ENCODE data around the gene SRSF3.
"Not testable (repeated sequence)": the region's sequence is repeated elsewhere in the genome, so short reads cannot be mapped to it uniquely, and the experiment has no call there.

The SRSF3 gene

DNA sequence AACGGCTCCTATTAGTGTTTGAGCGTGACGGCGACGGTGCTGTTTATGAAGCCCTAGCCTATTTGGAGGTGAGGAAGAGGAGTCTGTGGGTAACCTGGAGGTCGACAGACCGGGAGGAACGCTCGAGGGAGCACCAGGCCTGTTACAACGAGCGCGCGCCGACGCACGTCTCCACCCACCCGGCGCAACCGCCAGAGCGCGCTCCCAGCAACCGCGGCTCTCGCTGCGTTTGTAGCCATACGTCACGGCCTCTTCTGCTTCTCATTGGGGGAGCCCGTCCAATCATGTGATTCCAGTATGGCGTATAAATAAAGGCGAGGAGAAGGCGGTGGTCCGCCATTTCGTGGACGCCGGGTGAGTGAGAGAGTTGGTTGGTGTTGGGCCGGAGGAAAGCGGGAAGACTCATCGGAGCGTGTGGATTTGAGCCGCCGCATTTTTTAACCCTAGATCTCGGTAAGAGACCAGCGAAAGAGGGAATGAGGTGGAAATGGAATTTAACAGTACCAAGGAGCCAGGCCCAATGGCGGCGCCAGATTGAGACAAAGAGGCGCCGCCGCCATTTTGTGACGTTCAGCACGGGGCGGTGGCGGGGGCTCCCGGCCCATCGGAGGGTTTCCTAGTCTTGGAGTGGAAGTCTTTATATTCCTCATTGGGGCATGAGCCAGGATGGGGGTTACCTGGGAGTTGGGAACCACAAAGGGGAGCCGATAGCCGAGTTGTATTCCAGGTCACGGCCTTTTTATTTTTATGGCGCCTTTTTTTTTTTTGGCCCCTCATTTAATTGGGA, at the start of gene SRSF3:
Gene SRSF3, plus strand, starts transcription at position 334 of the 787 bp plus-strand sequence. CDS start 2,401 bp downstream, outside the sequence.
- DNase-seq: peak; percentile 94

GRCh38 chr6:36545767-36546307, 48.3 kb upstream of the SRSF3 start:
- no peak for DNase-seq

- no peak for DNase-seq
Observed at GRCh38 chr6:36546308-36546919, 47.7 kb upstream of the SRSF3 start.

GRCh38 chr6:36546920-36547645, 47.1 kb upstream of the SRSF3 start, which contains the start of gene STK38:
Gene STK38, minus strand, starts transcription at chr6:36547479. Its CDS starts 7,277 bp downstream, at chr6:36540202.
- peak; percentile 67 for DNase-seq

- DNase-seq: no peak
Observed at GRCh38 chr6:36547646-36548400, 46.3 kb upstream of the SRSF3 start.

DNA sequence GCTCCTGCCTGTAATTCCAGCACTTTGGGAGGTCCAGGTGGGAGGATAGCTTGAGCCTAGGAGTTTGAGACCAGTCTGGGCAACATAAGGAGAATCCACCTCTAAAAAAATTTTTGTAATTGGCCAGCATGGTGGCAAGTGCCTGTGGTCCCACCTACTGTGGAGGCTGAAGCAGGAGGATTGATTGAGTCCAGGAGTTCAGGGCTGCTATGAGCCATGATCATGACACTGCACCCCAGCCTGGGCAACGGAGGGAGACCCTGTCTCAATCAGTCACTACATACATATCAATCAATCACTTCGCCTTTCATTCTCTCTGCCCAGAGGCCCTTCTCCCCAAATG, 45.8 kb upstream of the SRSF3 start:
- DNase-seq: no peak

GRCh38 chr6:36550473-36551000, 43.6 kb upstream of the SRSF3 start:
- no peak for DNase-seq

- no peak for DNase-seq
Observed at GRCh38 chr6:36555750-36556252, 38.4 kb upstream of the SRSF3 start.

- no peak for DNase-seq
Observed at GRCh38 chr6:36556281-36556680, 37.9 kb upstream of the SRSF3 start.

DNA sequence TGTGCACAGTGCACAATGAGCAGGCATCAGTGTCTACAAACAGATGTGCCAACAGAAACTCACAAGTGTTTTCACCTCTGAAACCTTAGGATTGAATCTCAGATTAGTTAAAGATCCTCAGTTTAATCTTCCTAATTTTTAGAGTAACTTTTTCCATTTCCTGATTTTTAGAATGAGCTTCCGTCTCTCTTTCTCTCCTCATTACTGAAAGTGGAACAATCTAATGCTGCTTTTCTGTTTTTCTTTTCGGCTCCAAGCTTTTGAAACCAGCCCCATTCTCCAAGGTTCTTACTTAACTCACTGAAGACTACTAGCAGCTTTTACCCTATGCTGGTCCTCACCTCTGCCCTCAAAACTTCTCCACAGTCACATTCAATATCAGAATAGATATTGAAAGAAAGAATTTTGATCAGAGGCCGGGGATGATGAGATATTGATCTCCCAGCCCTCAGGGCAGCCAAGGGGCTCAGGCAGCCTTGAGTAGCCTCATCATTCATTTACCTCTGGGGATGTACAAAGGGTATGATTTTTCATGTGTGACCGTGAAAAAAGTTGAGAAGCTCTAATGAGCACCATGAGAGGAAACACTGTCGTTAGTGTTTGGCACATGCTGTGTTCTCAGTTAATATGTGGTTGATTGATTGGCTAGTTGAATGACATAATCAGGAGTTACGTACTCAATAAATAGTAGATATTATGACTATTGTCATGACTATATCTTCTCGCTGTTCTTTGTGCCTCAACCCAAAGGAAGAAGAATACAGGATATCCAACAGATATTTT, 35.0 kb upstream of the SRSF3 start:
- no peak for DNase-seq

DNA sequence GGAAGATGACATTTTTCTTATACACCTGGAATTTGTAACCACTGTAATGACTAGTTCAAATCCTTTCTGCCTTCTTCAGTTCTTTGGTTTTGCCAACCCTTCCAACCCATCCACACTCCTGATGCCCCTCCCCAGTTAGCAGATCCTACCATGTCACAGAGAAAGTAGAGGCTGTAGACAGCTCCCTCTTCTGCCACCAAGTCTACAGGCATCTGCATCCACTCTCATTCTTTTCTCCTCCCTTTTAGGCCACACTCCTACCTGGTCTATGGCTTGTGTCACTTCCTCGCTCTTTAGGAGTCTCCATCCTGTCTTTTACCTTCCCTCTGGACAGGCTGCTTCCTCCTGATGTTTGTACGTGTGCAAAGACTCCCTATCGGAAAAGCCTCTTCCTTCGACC, 33.3 kb upstream of the SRSF3 start:
- no peak for DNase-seq

GRCh38 chr6:36563237-36563927, 30.8 kb upstream of the SRSF3 start:
- no peak for DNase-seq

- no peak for DNase-seq
Observed at GRCh38 chr6:36563928-36564284, 30.3 kb upstream of the SRSF3 start.

DNA sequence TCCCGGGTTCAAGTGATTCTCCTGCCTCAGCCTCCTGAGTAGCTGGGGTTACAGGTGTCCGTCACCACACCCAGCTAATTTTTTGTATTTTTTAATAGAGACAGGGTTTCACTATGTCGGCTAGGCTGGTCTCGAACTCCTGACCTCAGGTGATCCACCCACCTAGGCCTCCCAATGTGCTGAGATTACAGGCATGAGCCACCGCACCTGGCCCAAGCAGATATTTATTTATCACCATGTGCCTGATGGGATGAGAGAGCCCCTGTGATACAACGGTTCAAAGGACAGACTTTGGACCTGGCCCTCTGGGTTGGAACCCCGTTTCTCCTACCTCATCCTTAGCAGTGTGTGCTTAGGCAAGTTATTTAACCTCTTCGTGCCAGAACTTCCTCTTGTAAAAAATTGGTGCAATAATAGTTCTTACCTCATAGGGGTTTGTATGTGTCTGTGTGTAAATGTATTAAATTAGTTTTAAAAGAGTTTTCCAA, 27.7 kb upstream of the SRSF3 start:
- no peak for DNase-seq

DNA sequence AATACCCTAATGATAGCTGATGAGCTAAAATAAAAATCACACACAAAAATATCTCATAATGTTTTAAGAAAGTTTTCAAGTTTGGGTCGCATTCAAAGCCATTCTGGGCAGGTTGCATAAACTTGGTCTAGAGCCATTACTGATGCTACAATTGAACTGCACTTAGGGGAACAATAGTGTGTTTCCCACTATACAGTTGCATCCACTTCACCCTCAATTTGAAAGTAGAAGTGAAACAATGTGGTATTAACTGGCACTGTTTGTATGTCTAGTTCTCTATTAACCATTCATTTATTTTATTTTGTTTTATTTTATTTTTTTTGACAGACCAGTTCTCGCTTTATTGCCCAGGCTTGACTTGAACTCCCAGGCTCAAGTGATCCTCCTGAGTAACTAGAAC, 23.9 kb upstream of the SRSF3 start:
- DNase-seq: no peak

- no peak for DNase-seq
Observed at GRCh38 chr6:36571122-36572043, 22.8 kb upstream of the SRSF3 start.

- DNase-seq: not testable (repeated sequence)
Observed at GRCh38 chr6:36572353-36573311, 21.5 kb upstream of the SRSF3 start.

- DNase-seq: no peak
Observed at GRCh38 chr6:36574679-36575078, 19.5 kb upstream of the SRSF3 start.

All from NCI-H1436 treated with DMSO at 0.1 percent for 48 hours (cell line).